OCI-LY3 (cell line): ENCODE data around the gene DNAH1.

Source experiments
- H2AFZ ChIP-seq: fragments of 200-600, 300-600 bp; shearing (Covaris generic); 2 replicates; pipeline ENCODE4 v1.6.0; 2014; ENCODE audit warnings: antibody characterized with exemption, low read depth, low read length
- H3K27ac ChIP-seq: fragments of 200-600, 300-600 bp; sonication (generic); 2 replicates; pipeline ENCODE4 v1.5.1; 2014; ENCODE audit warnings: mild to moderate bottlenecking, low read length, moderate library complexity, mixed read lengths
- H3K27me3 ChIP-seq: fragments of 200-600, 300-600 bp; sonication (generic); 2 replicates; pipeline ENCODE4 v1.6.1; 2014; ENCODE audit warnings: low read depth, low read length, mixed read lengths
- H3K36me3 ChIP-seq: fragments of 200-600, 300-600 bp; sonication (generic); replicated peaks from 2 replicates; pipeline ENCODE3; 2014; ENCODE audit warnings: low read depth, low read length, mixed read lengths
- H3K4me1 ChIP-seq: fragments of 300-600, 200-600 bp; sonication (generic); 2 replicates; pipeline ENCODE4 v1.6.1; 2014; ENCODE audit warnings: low read length, mixed read lengths
- H3K4me2 ChIP-seq: fragments of 200-600, 300-600 bp; sonication (generic); 2 replicates; pipeline ENCODE4 v1.6.1; 2014; ENCODE audit warnings: low read length, mixed read lengths
- H3K4me3 ChIP-seq: fragments of 300-600, 200-600 bp; sonication (generic); 2 replicates; pipeline ENCODE4 v1.5.1; 2014; ENCODE audit warnings: antibody characterized with exemption, mild to moderate bottlenecking, low read length, moderate library complexity
- H3K79me2 ChIP-seq: fragments of 300-600, 200-600 bp; shearing (Covaris generic); 2 replicates; pipeline ENCODE4 v1.6.1; 2014; ENCODE audit warnings: mild to moderate bottlenecking, low read length, mixed read lengths
- H3K9ac ChIP-seq: fragments of 300-600, 200-600 bp; shearing (Covaris generic); 2 replicates; pipeline ENCODE4 v1.6.0; 2014; ENCODE audit warnings: mild to moderate bottlenecking, low read length, moderate library complexity
- H3K9me3 ChIP-seq: fragments of 200-600, 300-600 bp; shearing (Covaris generic); 2 replicates; pipeline ENCODE4 v1.6.1; 2014; ENCODE audit warnings: low read length, mixed read lengths; ENCODE audit not compliant: insufficient read depth
- H4K20me1 ChIP-seq: fragments of 200-600, 300-600 bp; sonication (generic); 2 replicates; pipeline ENCODE4 v1.6.1; 2016; ENCODE audit warnings: low read length, mixed read lengths; ENCODE audit not compliant: insufficient read depth
- EZH2phosphoT487 ChIP-seq: fragments of 200-600 bp; shearing (Covaris generic); IDR thresholded peaks from 2 replicates; pipeline ENCODE4 v1.6.1; 2018; ENCODE audit warnings: antibody characterized with exemption, mixed run types, low read depth
- TF ChIP-seq, protein P1 (sequence below): fragments of 200-600, 300-600 bp; sonication (generic); IDR thresholded peaks from 2 replicates; pipeline ENCODE4 v1.5.1; 2014; ENCODE audit warnings: antibody characterized with exemption, low read length, low read depth

DNAH1 gene

DNA sequence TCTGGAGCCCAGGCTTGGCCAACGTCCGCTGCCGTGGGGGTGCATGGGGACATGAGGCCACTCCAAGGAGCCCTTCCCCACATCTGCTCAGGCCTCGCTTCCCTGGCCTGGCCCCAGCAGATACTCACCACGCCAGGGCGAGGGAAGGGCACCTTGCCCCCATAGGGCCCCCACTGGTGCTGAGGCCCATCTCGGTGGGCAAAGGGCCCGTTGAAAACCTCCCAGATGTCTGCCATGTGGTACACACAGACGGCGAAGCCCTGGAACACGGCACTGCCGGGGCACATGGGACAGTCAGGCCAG, 124.1 kb downstream of the DNAH1 start:
- Histone ChIP-seq H4K20me1 (no peaks in the 10 kb centered on the region), H3K36me3 (no peaks in the 10 kb centered on the region), H3K9me3 (no peaks in the 10 kb centered on the region), H3K4me1 (peaks cover 8% of the 10 kb centered on the region), H3K27me3 (no peaks in the 10 kb centered on the region), H2AFZ (no peak overlapping the region), H3K4me3 (no peak overlapping the region), H3K27ac (no peak overlapping the region), H3K4me2 (no peak overlapping the region), H3K9ac (no peak overlapping the region), H3K79me2 (no peaks in the 10 kb centered on the region)
- TF ChIP-seq, protein P1, sequence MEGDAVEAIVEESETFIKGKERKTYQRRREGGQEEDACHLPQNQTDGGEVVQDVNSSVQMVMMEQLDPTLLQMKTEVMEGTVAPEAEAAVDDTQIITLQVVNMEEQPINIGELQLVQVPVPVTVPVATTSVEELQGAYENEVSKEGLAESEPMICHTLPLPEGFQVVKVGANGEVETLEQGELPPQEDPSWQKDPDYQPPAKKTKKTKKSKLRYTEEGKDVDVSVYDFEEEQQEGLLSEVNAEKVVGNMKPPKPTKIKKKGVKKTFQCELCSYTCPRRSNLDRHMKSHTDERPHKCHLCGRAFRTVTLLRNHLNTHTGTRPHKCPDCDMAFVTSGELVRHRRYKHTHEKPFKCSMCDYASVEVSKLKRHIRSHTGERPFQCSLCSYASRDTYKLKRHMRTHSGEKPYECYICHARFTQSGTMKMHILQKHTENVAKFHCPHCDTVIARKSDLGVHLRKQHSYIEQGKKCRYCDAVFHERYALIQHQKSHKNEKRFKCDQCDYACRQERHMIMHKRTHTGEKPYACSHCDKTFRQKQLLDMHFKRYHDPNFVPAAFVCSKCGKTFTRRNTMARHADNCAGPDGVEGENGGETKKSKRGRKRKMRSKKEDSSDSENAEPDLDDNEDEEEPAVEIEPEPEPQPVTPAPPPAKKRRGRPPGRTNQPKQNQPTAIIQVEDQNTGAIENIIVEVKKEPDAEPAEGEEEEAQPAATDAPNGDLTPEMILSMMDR: no peak
- TF ChIP-seq EZH2phosphoT487: no peak

DNA sequence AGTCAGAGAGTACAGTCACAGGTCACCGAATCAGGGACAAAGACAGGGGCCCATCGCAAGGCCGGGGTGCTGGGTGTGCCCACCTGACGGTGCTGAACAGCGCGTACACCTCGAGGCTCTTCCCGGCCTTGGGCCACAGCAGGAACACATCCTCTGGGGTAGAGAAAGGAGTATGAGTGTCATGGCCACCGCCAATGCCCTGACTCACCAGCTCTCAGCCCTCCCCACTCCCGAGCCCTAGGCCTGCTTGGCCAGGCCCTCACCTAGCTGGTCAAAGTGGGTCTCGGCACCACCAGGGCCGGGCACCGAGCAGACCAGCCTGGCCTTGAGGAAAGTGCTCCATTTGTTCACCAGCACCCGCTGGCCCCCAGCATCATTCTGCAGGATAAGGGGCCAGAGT, 124.6 kb downstream of the DNAH1 start:
- H3K27me3 ChIP-seq: no peaks in the 10 kb centered on the region
- peaks cover 13% of the 10 kb centered on the region for H3K4me1 ChIP-seq
- H2AFZ ChIP-seq: no peak overlapping the region
- H3K79me2 ChIP-seq: no peaks in the 10 kb centered on the region
- no peak for TF ChIP-seq EZH2phosphoT487
- TF ChIP-seq, protein P1: no peak
- H3K27ac ChIP-seq: no peak overlapping the region
- no peaks in the 10 kb centered on the region for H4K20me1 ChIP-seq
- H3K9me3 ChIP-seq: no peaks in the 10 kb centered on the region
- no peak overlapping the region for H3K4me2 ChIP-seq
- H3K9ac ChIP-seq: no peak overlapping the region
- H3K36me3 ChIP-seq: no peaks in the 10 kb centered on the region
- H3K4me3 ChIP-seq: no peak overlapping the region

- Histone ChIP-seq H2AFZ (no peak overlapping the region), H3K9me3 (no peaks in the 10 kb centered on the region), H3K4me2 (no peak overlapping the region), H3K4me1 (peaks cover 18% of the 10 kb centered on the region), H3K36me3 (no peaks in the 10 kb centered on the region), H3K79me2 (no peaks in the 10 kb centered on the region), H3K4me3 (no peak overlapping the region), H3K27ac (no peak overlapping the region), H4K20me1 (no peaks in the 10 kb centered on the region), H3K27me3 (no peaks in the 10 kb centered on the region), H3K9ac (no peak overlapping the region)
- no peak for TF ChIP-seq EZH2phosphoT487
- TF ChIP-seq, protein P1: no peak
These were observed 125.1 kb downstream of the DNAH1 start for GRCh38 chr3:52441091-52441771.

DNA sequence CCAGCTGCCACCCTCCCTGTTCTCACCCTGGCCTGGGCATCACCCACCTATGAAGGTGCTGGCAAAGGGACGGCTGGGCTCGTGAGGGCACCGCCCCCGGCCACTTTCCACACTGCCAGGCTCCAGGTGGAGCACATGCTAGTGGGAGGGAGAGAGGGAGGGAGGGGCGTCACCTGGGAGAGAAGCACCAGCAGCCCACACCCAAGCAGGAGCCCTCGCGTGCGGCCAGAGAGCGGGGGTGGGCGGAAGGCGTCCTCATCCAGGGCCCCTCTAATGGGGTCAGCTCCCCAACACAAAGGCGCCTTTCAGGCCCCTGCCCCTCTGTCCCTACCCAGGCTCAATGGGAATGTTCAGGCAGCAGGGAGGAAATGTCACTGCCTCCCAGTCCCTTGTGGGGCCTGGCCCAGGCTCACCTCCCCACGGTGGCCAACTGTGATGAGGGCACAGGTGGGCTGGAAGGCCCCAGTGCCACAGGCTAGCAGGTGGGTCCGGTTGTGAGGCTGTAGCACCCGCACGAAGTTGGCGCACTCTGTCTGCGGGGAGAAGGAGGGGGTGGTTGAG, 125.7 kb downstream of the DNAH1 start:
- no peaks in the 10 kb centered on the region for H3K9me3 ChIP-seq
- H4K20me1 ChIP-seq: no peaks in the 10 kb centered on the region
- no peak overlapping the region for H2AFZ ChIP-seq
- TF ChIP-seq, protein P1: no peak
- no peak overlapping the region for H3K4me3 ChIP-seq
- H3K4me1 ChIP-seq: peaks cover 21% of the 10 kb centered on the region
- no peak overlapping the region for H3K27ac ChIP-seq
- no peaks in the 10 kb centered on the region for H3K27me3 ChIP-seq
- no peaks in the 10 kb centered on the region for H3K36me3 ChIP-seq
- H3K79me2 ChIP-seq: no peaks in the 10 kb centered on the region
- H3K9ac ChIP-seq: no peak overlapping the region
- H3K4me2 ChIP-seq: no peak overlapping the region
